ENCODE measurements around the gene HOXD4. TPM values are rescaled to one million over a fixed set of nuclear protein-coding genes. Genes with fewer than 3 reads are reported as not detected.

Gene HOXD4
- total RNA-seq, 4 donors from 2014 or later: 0.29 to 1.4 TPM; not detected in 2

GRCh38 chr2:176132205-176133171 lies 18.9 kb upstream of the HOXD4 start:
- peaks cover 10 to 15% of the 10 kb centered on the region in 2 donors for H3K4me1 ChIP-seq
- TF ChIP-seq CTCF (IDR thresholded peaks at IDR 0.05 in 4 of 5, conservative IDR thresholded peaks at IDR 0.05 in 1 of 5): no peak
- TF ChIP-seq POLR2A (IDR thresholded peaks at IDR 0.05): no peak
- no peak for ATAC-seq
- in situ Hi-C loops (cut with MboI; ENCODE audit: low sequenced_read_pairs in 4 of 4) (loop anchor here in 3 of 4 donors (25.0 kb wide), 2 partner anchors 680 to 1030 kb away; no protein-coding TSS in a partner anchor), intact Hi-C loops (cut with DNase I; ENCODE audit: low total_unique reads) (loop anchor here (5.0 kb wide), 1 partner anchor 130 kb away; the partner anchor contains the start of gene LNPK)
- H3K27me3 ChIP-seq: peaks cover 0 to 53% (median 36%) of the 10 kb centered on the region in 3 donors
- H3K9me3 ChIP-seq: no peaks in the 10 kb centered on the region
- H3K27ac ChIP-seq: peak overlapping the region; percentile 83 to 95 (median 86)
- H3K4me3 ChIP-seq: peak overlapping the region; percentile 9 to 68 (median 42)
- no peaks in the 10 kb centered on the region for H3K36me3 ChIP-seq
- no peak for DNase-seq

GRCh38 chr2:176133389-176133788 lies 18.0 kb upstream of the HOXD4 start:
- no peak for ATAC-seq
- Histone ChIP-seq H3K27ac (peak overlapping the region; percentile 83 to 95 (median 86)), H3K4me3 (no peak overlapping the region), H3K9me3 (no peaks in the 10 kb centered on the region), H3K27me3 (peaks cover 0 to 50% (median 30%) of the 10 kb centered on the region in 3 donors), H3K4me1 (peaks cover 15 to 19% of the 10 kb centered on the region in 2 donors), H3K36me3 (no peaks in the 10 kb centered on the region)
- no peak for DNase-seq
- intact Hi-C loops (cut with DNase I; ENCODE audit: low total_unique reads): loop anchor here (5.0 kb wide), 1 partner anchor 131 kb away; the partner anchor contains the start of gene LNPK
- TF ChIP-seq POLR2A (IDR thresholded peaks at IDR 0.05): no peak
- in situ Hi-C loops (cut with MboI; ENCODE audit: low sequenced_read_pairs in 4 of 4): loop anchor here in 3 of 4 donors (25.0 kb wide), 2 partner anchors 679 to 1029 kb away; no protein-coding TSS in a partner anchor

GRCh38 chr2:176134035-176134434 lies 17.3 kb upstream of the HOXD4 start:
- in situ Hi-C loops (cut with MboI; ENCODE audit: low sequenced_read_pairs in 4 of 4) (loop anchor here in 3 of 4 donors (25.0 kb wide), 2 partner anchors 678 to 1028 kb away; no protein-coding TSS in a partner anchor), intact Hi-C loops (cut with DNase I; ENCODE audit: low total_unique reads) (loop anchor here (5.0 kb wide), 1 partner anchor 132 kb away; the partner anchor contains the start of gene LNPK)
- Histone ChIP-seq H3K9me3 (no peaks in the 10 kb centered on the region), H3K4me3 (no peak overlapping the region), H3K4me1 (peaks cover 12 to 19% of the 10 kb centered on the region in 2 donors), H3K27ac (peak overlapping the region in 2 of 4 donors; percentile 88 to 95), H3K27me3 (peaks cover 0 to 43% (median 25%) of the 10 kb centered on the region in 3 donors), H3K36me3 (no peaks in the 10 kb centered on the region)
- no peak for ATAC-seq
- TF ChIP-seq POLR2A (IDR thresholded peaks at IDR 0.05): no peak
- no peak for TF ChIP-seq CTCF (IDR thresholded peaks at IDR 0.05 in 4 of 5, conservative IDR thresholded peaks at IDR 0.05 in 1 of 5)
- no peak for DNase-seq

- ATAC-seq (no peak), DNase-seq (no peak)
- Histone ChIP-seq H3K36me3 (no peaks in the 10 kb centered on the region), H3K4me3 (no peak overlapping the region), H3K9me3 (no peaks in the 10 kb centered on the region), H3K27ac (peak overlapping the region; percentile 81 to 89 (median 86)), H3K27me3 (peaks cover 0 to 45% (median 20%) of the 10 kb centered on the region in 3 donors), H3K4me1 (peaks cover 12 to 19% of the 10 kb centered on the region in 2 donors)
- no peak for TF ChIP-seq CTCF (IDR thresholded peaks at IDR 0.05 in 4 of 5, conservative IDR thresholded peaks at IDR 0.05 in 1 of 5)
- no peak for TF ChIP-seq POLR2A (IDR thresholded peaks at IDR 0.05)
- in situ Hi-C loops (cut with MboI; ENCODE audit: low sequenced_read_pairs in 4 of 4) (loop anchor here in 3 of 4 donors (25.0 kb wide), 2 partner anchors 677 to 1027 kb away; no protein-coding TSS in a partner anchor), intact Hi-C loops (cut with DNase I; ENCODE audit: low total_unique reads) (no loop called here)
Measured at GRCh38 chr2:176135035-176135440, 16.3 kb upstream of the HOXD4 start.
